Measurements from ENCODE around the gene AOX1. TPM values are rescaled to one million over a fixed set of nuclear protein-coding genes. Genes with fewer than 3 reads are reported as not detected.

The AOX1 gene
- total RNA-seq, 1 donor from 2014 or later = 36.7 TPM

GRCh38 chr2:200617156-200618053 is 31.6 kb downstream of the AOX1 start:
- no peak overlapping the region for H3K4me3 ChIP-seq
- H3K27me3 ChIP-seq (ENCODE audit: low read depth) = no peaks in the 10 kb centered on the region
- H3K27ac ChIP-seq = no peak overlapping the region
- H3K4me1 ChIP-seq = no peaks in the 10 kb centered on the region
- intact Hi-C loops (cut with DNase I) = no loop called here
- DNase-seq (no peak), ATAC-seq (no peak)
- peaks cover 3% of the 10 kb centered on the region for H3K36me3 ChIP-seq
- no peak for TF ChIP-seq CTCF (IDR thresholded peaks at IDR 0.05)
- H3K9me3 ChIP-seq = no peaks in the 10 kb centered on the region

- intact Hi-C loops (cut with DNase I) = no loop called here
- Histone ChIP-seq H3K27ac (no peak overlapping the region), H3K4me1 (no peaks in the 10 kb centered on the region), H3K36me3 (no peaks in the 10 kb centered on the region), H3K27me3 (ENCODE audit: low read depth) (no peaks in the 10 kb centered on the region), H3K4me3 (no peak overlapping the region), H3K9me3 (no peaks in the 10 kb centered on the region)
- TF ChIP-seq CTCF (IDR thresholded peaks at IDR 0.05) = no peak
- no peak for ATAC-seq
- DNase-seq = no peak
Observed at GRCh38 chr2:200618054-200618419, 32.2 kb downstream of the AOX1 start.

GRCh38 chr2:200618590-200619021 is 32.8 kb downstream of the AOX1 start:
- no peaks in the 10 kb centered on the region for H3K36me3 ChIP-seq
- no peaks in the 10 kb centered on the region for H3K9me3 ChIP-seq
- no peak for TF ChIP-seq CTCF (IDR thresholded peaks at IDR 0.05)
- intact Hi-C loops (cut with DNase I) = no loop called here
- no peaks in the 10 kb centered on the region for H3K27me3 ChIP-seq (ENCODE audit: low read depth)
- no peak overlapping the region for H3K4me3 ChIP-seq
- ATAC-seq (peak in 1 of 2 donors; percentile 57), DNase-seq (no peak)
- no peaks in the 10 kb centered on the region for H3K4me1 ChIP-seq
- H3K27ac ChIP-seq = no peak overlapping the region

GRCh38 chr2:200619279-200619678 is 33.5 kb downstream of the AOX1 start:
- no peaks in the 10 kb centered on the region for H3K27me3 ChIP-seq (ENCODE audit: low read depth)
- intact Hi-C loops (cut with DNase I) = no loop called here
- no peaks in the 10 kb centered on the region for H3K36me3 ChIP-seq
- no peak for ATAC-seq
- no peak overlapping the region for H3K27ac ChIP-seq
- no peak overlapping the region for H3K4me3 ChIP-seq
- no peak for DNase-seq
- H3K4me1 ChIP-seq = no peaks in the 10 kb centered on the region
- H3K9me3 ChIP-seq = no peaks in the 10 kb centered on the region
- TF ChIP-seq CTCF (IDR thresholded peaks at IDR 0.05) = no peak

- no peak overlapping the region for H3K27ac ChIP-seq
- no peaks in the 10 kb centered on the region for H3K9me3 ChIP-seq
- intact Hi-C loops (cut with DNase I) = no loop called here
- no peaks in the 10 kb centered on the region for H3K27me3 ChIP-seq (ENCODE audit: low read depth)
- H3K4me1 ChIP-seq = no peaks in the 10 kb centered on the region
- ATAC-seq (peak in 1 of 2 donors; percentile 42), DNase-seq (no peak)
- no peak overlapping the region for H3K4me3 ChIP-seq
- no peaks in the 10 kb centered on the region for H3K36me3 ChIP-seq
- TF ChIP-seq CTCF (IDR thresholded peaks at IDR 0.05) = no peak
Observed at GRCh38 chr2:200620606-200621390, 35.0 kb downstream of the AOX1 start.
